Measurements from ENCODE around the gene FAN1.

Gene FAN1

GRCh38 chr15:30990446-30991254 is 86.9 kb downstream of the FAN1 start:
- peak overlapping the region; percentile 91 for H3K4me3 ChIP-seq (ENCODE audit: low read depth, low read length)
- no peak for TF ChIP-seq CTCF (IDR thresholded peaks at IDR 0.05; ENCODE audit: low read depth, low read length, missing control alignments)
- H3K36me3 ChIP-seq (replicated peaks): no peaks in the 10 kb centered on the region
- no peak for DNase-seq
- H3K27ac ChIP-seq: peak overlapping the region; percentile 69
- in situ Hi-C loops (cut with HindIII; ENCODE audit: low pct_ligation_motif_present, low sequenced_read_pairs): no loop called here
- H3K27me3 ChIP-seq (replicated peaks): no peaks in the 10 kb centered on the region

DNA sequence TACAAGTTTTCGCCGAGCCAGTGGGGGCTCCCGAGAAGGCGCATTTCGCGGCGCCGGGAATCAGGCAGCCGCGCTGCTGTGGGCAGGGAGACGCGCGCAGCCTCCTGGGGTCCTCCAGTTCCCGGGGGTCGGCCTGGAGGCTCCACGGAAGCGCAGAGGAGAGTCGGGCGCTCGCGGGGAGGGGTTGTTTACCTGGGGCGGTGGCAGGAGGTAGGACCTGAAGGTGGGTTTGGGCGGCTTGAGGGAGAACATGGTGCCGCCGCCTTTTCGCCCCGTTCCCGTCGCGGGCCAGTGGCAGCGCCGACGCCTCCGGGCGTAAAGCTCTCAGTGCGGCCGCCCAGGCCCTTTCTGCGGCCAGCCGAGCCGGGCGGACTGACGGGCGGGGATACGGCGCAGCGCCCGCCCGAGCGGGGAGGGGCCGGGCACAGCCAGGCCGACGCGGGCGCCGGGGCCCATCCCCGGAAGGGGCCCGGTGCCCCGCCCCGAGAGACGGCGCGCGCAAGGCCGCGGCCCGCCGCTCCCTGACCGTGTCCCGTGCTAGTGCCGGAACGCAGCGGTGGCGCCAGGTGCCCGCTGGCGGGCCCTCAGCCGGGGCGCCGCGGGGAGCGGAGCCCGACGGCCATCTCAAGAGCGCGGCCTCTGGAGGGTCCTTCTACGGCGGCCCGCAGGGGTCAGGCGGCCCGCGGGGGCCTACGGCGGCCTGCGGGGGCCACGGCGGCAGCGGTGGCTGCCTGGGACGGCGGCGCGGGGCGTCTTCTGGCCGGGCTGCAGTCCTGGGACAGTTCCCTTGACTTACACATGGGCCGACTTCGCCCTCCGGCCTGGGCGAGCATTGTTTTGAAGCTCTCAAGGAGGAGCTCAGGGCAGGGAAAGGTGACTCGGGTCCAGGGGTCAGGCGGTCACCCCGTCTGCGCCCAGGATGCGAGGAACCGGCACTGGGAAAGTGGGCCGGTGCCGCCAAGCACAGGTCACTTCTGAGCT is 87.8 kb downstream of the FAN1 start, which contains the start of gene MTMR10:
TSS of gene MTMR10 (minus strand) at position 374 of the 981 bp plus-strand sequence. CDS start at position 252, 122 bp downstream.
- peak within 1 kb of the TSS; percentile 91 for H3K4me3 ChIP-seq (ENCODE audit: low read depth, low read length)
- in situ Hi-C loops (cut with HindIII; ENCODE audit: low pct_ligation_motif_present, low sequenced_read_pairs): no loop called here
- peak; percentile 43 for DNase-seq
- no peaks in the 10 kb centered on the region for H3K27me3 ChIP-seq (replicated peaks)
- no peak for TF ChIP-seq CTCF (IDR thresholded peaks at IDR 0.05; ENCODE audit: low read depth, low read length, missing control alignments)
- H3K36me3 ChIP-seq (replicated peaks): no peaks in the 10 kb centered on the region
- H3K27ac ChIP-seq: peak within 1 kb of the TSS; percentile 69

DNA sequence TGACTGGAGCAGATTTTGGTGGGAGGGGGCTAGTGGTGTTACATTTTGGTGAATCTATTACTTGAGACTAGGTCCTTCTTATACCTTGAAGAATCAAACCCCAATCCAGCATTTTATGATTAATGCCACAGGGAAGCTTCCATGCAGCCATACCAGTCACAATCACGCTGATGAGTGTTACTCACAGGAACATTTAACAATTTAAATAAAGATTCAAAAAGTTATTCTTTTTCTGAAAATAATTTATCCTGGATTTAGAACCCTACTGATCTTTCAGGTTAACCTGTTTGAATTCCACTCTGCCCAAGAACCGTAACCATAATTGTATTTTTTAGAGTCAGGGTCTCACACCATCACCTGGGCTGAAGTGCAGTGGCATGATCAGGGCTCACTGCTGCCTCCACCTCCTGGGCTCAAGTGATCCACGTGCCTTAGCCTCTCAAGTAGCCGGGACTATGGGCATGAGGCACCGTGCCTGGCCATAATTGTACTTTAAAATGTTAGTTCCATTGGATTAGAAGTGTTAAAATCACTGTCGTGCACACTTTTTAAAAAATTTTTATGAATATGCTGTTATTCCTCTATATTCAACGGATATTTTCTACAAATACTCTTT is 88.6 kb downstream of the FAN1 start:
- no peak for TF ChIP-seq CTCF (IDR thresholded peaks at IDR 0.05; ENCODE audit: low read depth, low read length, missing control alignments)
- Histone ChIP-seq H3K27me3 (replicated peaks) (no peaks in the 10 kb centered on the region), H3K27ac (no peak overlapping the region), H3K4me3 (ENCODE audit: low read depth, low read length) (peak overlapping the region; percentile 91), H3K36me3 (replicated peaks) (no peaks in the 10 kb centered on the region)
- DNase-seq: no peak
- in situ Hi-C loops (cut with HindIII; ENCODE audit: low pct_ligation_motif_present, low sequenced_read_pairs): no loop called here
